SK-N-SH (cell line): ENCODE data around the gene MESP1. TPM values are rescaled to one million over a fixed set of nuclear protein-coding genes. Genes with fewer than 3 reads are reported as not detected.

Experiments
- CTCF ChIA-PET: fragments of 300-600, 350-600 bp; formaldehyde crosslinking; extraction: SDS; loops from one replicate; lab custom pipeline; 2021; lab: Yijun Ruan, JAX
- POLR2A ChIA-PET: fragments of 350-600 bp; sonication (Branson Sonifier 250); formaldehyde crosslinking; extraction: SDS; loops from one replicate; lab custom pipeline; 2020; ENCODE audit warnings: antibody characterized with exemption, inconsistent platforms; lab: Yijun Ruan, JAX
- DNase-seq: peaks from one replicate; pipeline ENCODE4 v3.0.0; 2012
- H2AFZ ChIP-seq: fragments of 200-600 bp; sonication (generic); 2 replicates; pipeline ENCODE4 v1.8.1; 2016; ENCODE audit warnings: antibody characterized with exemption, mild to moderate bottlenecking, low read depth
- H3F3A ChIP-seq: fragments of 200-600 bp; sonication (generic); replicated peaks from 2 replicates; pipeline ENCODE3; 2016; ENCODE audit warnings: antibody characterized with exemption, mild to moderate bottlenecking; ENCODE audit not compliant: insufficient read depth
- H3K27ac ChIP-seq, 2 experiments: fragments of 200-500 bp in 1 of 2; fragments of 200-600 bp in 1 of 2; sonication (Bioruptor generic) in 1 of 2; sonication (generic), shearing (Covaris generic) in 1 of 2; 2 replicates each; pipeline versions ENCODE4 v1.5.1 to v1.6.1; 2014 to 2016; ENCODE audit warnings: low read depth in 2 of 2, inconsistent platforms in 1 of 2, low read length in 1 of 2, mild to moderate bottlenecking in 1 of 2, mixed read lengths in 1 of 2
- H3K27me3 ChIP-seq: fragments of 200-600 bp; sonication (generic), shearing (Covaris generic); 2 replicates; pipeline ENCODE4 v1.6.1; 2016; ENCODE audit warnings: mixed run types; ENCODE audit not compliant: insufficient read depth
- H3K36me3 ChIP-seq, 2 experiments: fragments of 200-500 bp in 1 of 2; fragments of 200-600 bp in 1 of 2; sonication (Bioruptor generic) in 1 of 2; sonication (generic) in 1 of 2; replicated peaks in 1 of 2; 2 replicates each; pipeline versions ENCODE3 to v1.5.1; 2014 to 2016; ENCODE audit warnings: low read length in 1 of 2, mild to moderate bottlenecking in 1 of 2; ENCODE audit not compliant: insufficient read depth in 2 of 2, control insufficient read depth in 1 of 2
- H3K4me1 ChIP-seq, 2 experiments: fragments of 200-500 bp in 1 of 2; fragments of 200-600 bp in 1 of 2; sonication (Bioruptor generic) in 1 of 2; sonication (generic), shearing (Covaris generic) in 1 of 2; 2 replicates each; pipeline versions ENCODE4 v1.5.1 to v1.6.1; 2014 to 2016; ENCODE audit warnings: low read depth in 1 of 2, low read length in 1 of 2, mixed run types in 1 of 2; ENCODE audit not compliant: insufficient read depth in 2 of 2, control insufficient read depth in 1 of 2
- H3K4me2 ChIP-seq: fragments of 200-600 bp; sonication (generic), shearing (Covaris generic); 2 replicates; pipeline ENCODE4 v1.6.1; 2017; ENCODE audit warnings: mixed run types
- H3K4me3 ChIP-seq, 2 experiments: fragments of 200-500 bp in 1 of 2; fragments of 200-600 bp in 1 of 2; sonication (Bioruptor generic) in 1 of 2; sonication (generic), shearing (Covaris generic) in 1 of 2; 2 replicates each; pipeline versions ENCODE4 v1.5.1 to v1.8.1; 2014 to 2016; ENCODE audit warnings: low read depth in 2 of 2, inconsistent platforms in 1 of 2, low read length in 1 of 2, mild to moderate bottlenecking in 1 of 2, mixed read lengths in 1 of 2, moderate library complexity in 1 of 2
- H3K79me2 ChIP-seq: fragments of 200-600 bp; sonication (generic); 2 replicates; pipeline ENCODE4 v1.8.1; 2017; ENCODE audit warnings: mild to moderate bottlenecking; ENCODE audit not compliant: insufficient read depth
- H3K9ac ChIP-seq: fragments of 200-600 bp; sonication (generic); 2 replicates; pipeline ENCODE4 v1.6.1; 2017; ENCODE audit warnings: mixed run types
- H3K9me2 ChIP-seq: fragments of 200-600 bp; sonication (generic); 2 replicates; pipeline ENCODE4 v1.6.1; 2017; ENCODE audit warnings: mixed run types
- H3K9me3 ChIP-seq: fragments of 200-600 bp; sonication (generic); 2 replicates; pipeline ENCODE4 v1.6.1; 2017; ENCODE audit warnings: mixed run types, mild to moderate bottlenecking, moderate library complexity
- H4K20me1 ChIP-seq: fragments of 200-600 bp; sonication (generic); 2 replicates; pipeline ENCODE4 v1.6.1; 2017; ENCODE audit warnings: mild to moderate bottlenecking, mixed run types; ENCODE audit not compliant: insufficient read depth
- CHD2 ChIP-seq: fragments of 150-350 bp; IDR thresholded peaks from 2 replicates; pipeline ENCODE4 v1.6.1; 2018; ENCODE audit warnings: low read length; ENCODE audit not compliant: partially characterized antibody
- CTCF ChIP-seq: fragments of 200-600 bp; sonication (generic); IDR thresholded peaks from 2 replicates; pipeline ENCODE4 v1.6.1; 2017; ENCODE audit warnings: antibody characterized with exemption, mild to moderate bottlenecking, moderate library complexity
- EP300 ChIP-seq, 2 experiments: IDR thresholded peaks; 2 replicates each; pipeline versions ENCODE4 v1.4.0 to v1.6.1; 2012; ENCODE audit warnings: borderline replicate concordance in 1 of 2, low read depth in 1 of 2, low read length in 1 of 2
- FOSL2 ChIP-seq: IDR thresholded peaks from 2 replicates; pipeline ENCODE4 v1.4.0; 2012; ENCODE audit warnings: low read depth, mild to moderate bottlenecking, moderate library complexity, borderline replicate concordance
- FOXM1 ChIP-seq: IDR thresholded peaks from 2 replicates; pipeline ENCODE4 v1.4.0; 2012; ENCODE audit warnings: low read depth, mild to moderate bottlenecking
- GATA2 ChIP-seq: sonication (generic); formaldehyde crosslinking; IDR thresholded peaks from 2 replicates; pipeline ENCODE4 v1.5.0; 2020; ENCODE audit warnings: mild to moderate bottlenecking, missing genetic modification reagents
- JUND ChIP-seq: IDR thresholded peaks from 2 replicates; pipeline ENCODE4 v1.4.0; 2012
- NRF1 ChIP-seq: IDR thresholded peaks from 2 replicates; pipeline ENCODE4 v1.6.1; 2012; ENCODE audit warnings: low read depth, mild to moderate bottlenecking, low read length
- PBX3 ChIP-seq: IDR thresholded peaks from 2 replicates; pipeline ENCODE4; 2012
- POLR2AphosphoS5 ChIP-seq: IDR thresholded peaks from 2 replicates; pipeline ENCODE4 v1.6.1; 2012; ENCODE audit warnings: low read depth, low read length
- RAD21 ChIP-seq: IDR thresholded peaks from 2 replicates; pipeline ENCODE4 v1.6.1; 2012; ENCODE audit warnings: mild to moderate bottlenecking, low read length
- REST ChIP-seq: IDR thresholded peaks from 2 replicates; pipeline ENCODE4 v1.6.1; 2012; ENCODE audit warnings: mild to moderate bottlenecking, low read depth, low read length, moderate library complexity
- RFX5 ChIP-seq: IDR thresholded peaks from 2 replicates; pipeline ENCODE4 v1.6.1; 2012; ENCODE audit warnings: mild to moderate bottlenecking, improper control_type of control experiment, low read length
- SIN3A ChIP-seq: IDR thresholded peaks from 2 replicates; pipeline ENCODE4 v1.6.1; 2012; ENCODE audit warnings: low read depth, mild to moderate bottlenecking, low read length, moderate library complexity, borderline replicate concordance
- SMC3 ChIP-seq: IDR thresholded peaks from 2 replicates; pipeline ENCODE4 v1.6.1; 2012; ENCODE audit warnings: low read depth, low read length, improper control_type of control experiment
- TAF1 ChIP-seq: IDR thresholded peaks from 2 replicates; pipeline ENCODE4 v1.6.1; 2012; ENCODE audit warnings: low read depth, mild to moderate bottlenecking, low read length, moderate library complexity, borderline replicate concordance
- TCF12 ChIP-seq: IDR thresholded peaks from 2 replicates; pipeline ENCODE4 v1.4.0; 2012
- USF1 ChIP-seq: IDR thresholded peaks from 2 replicates; pipeline ENCODE4 v1.4.0; 2012; ENCODE audit warnings: low read depth, borderline replicate concordance
- USF2 ChIP-seq: fragments of 150-350 bp; IDR thresholded peaks from 2 replicates; pipeline ENCODE4 v1.6.1; 2017; ENCODE audit warnings: antibody characterized with exemption, low read length, low read depth, borderline replicate concordance
- YY1 ChIP-seq: IDR thresholded peaks from 2 replicates; pipeline ENCODE4 v1.4.0; 2012; ENCODE audit warnings: low read depth, mild to moderate bottlenecking
- WGBS: methylation state at CpG from one replicate; pipeline ENCODE4 v1.1.6; 2017; ENCODE audit warnings: low lambda C conversion rate; 5-methylcytosine and 5-hydroxymethylcytosine counted together
- polyA plus RNA-seq, 3 experiments: library from polyadenylated mRNA; depleted of rRNA; stranded (reverse); fragments of >200 nt; gene quantifications; 2 replicates each; pipeline ENCODE4 v1.2.3, GENCODE V29; 2012

Gene MESP1
- polyA plus RNA-seq, 1 of the 3 experiments (the other 2 are of a cell fraction), result 0.74 TPM

- CTCF ChIA-PET, result interaction anchor here (0.6 to 1.2 kb wide), 2 partner anchors 15 to 25 kb away, joined by 3 to 4 read pairs; no protein-coding TSS in a partner anchor
- H3K4me1 ChIP-seq, result no peaks in the 10 kb centered on the region
- H3K9ac ChIP-seq, result no peak overlapping the region
- H3K79me2 ChIP-seq, result no peaks in the 10 kb centered on the region
- H3K36me3 ChIP-seq, result no peaks in the 10 kb centered on the region
- H3K27me3 ChIP-seq, result peaks cover 7% of the 10 kb centered on the region; the same call in 1 of the 2 replicates
- no peak overlapping the region for H3K4me2 ChIP-seq
- H3F3A ChIP-seq, result no peaks in the 10 kb centered on the region
- no peaks in the 10 kb centered on the region for H4K20me1 ChIP-seq
- H3K9me2 ChIP-seq, result no peaks in the 10 kb centered on the region
- H3K4me3 ChIP-seq, result no peak overlapping the region
- peaks cover 10% of the 10 kb centered on the region; the same call in 1 of the 2 replicates for H3K9me3 ChIP-seq
- 65% methylated on average over 1 of the region's 1 CpG for WGBS
- DNase-seq, result no peak
- H2AFZ ChIP-seq, result no peak overlapping the region
- no peak overlapping the region for H3K27ac ChIP-seq
- POLR2A ChIA-PET, result no interaction called here
- no peak for TF ChIP-seq YY1
- no peak for TF ChIP-seq RFX5
- no peak for TF ChIP-seq TAF1
- no peak for TF ChIP-seq TCF12
- TF ChIP-seq NRF1, result no peak
- TF ChIP-seq JUND, result no peak
- no peak for TF ChIP-seq USF1
- no peak for TF ChIP-seq FOXM1
- TF ChIP-seq RAD21, result no peak
- TF ChIP-seq SIN3A, result no peak
- no peak for TF ChIP-seq REST
- TF ChIP-seq USF2, result no peak
- TF ChIP-seq SMC3, result no peak
- no peak for TF ChIP-seq POLR2AphosphoS5
- no peak for TF ChIP-seq PBX3
- no peak for TF ChIP-seq CHD2
- TF ChIP-seq FOSL2, result no peak
- TF ChIP-seq CTCF, result no peak
- TF ChIP-seq EP300 (IDR thresholded peaks at IDR 0.05; ENCODE audit: borderline replicate concordance in 1 of 2, low read depth in 1 of 2, low read length in 1 of 2), result no peak
- TF ChIP-seq GATA2 (CRISPR knock-in tag), result no peak
These were observed 26.0 kb downstream of the MESP1 start for GRCh38 chr15:89725064-89725463.
